IPS DF 19.7 (cell line): ENCODE data around the gene SEC14L1.
"Not testable (repeated sequence)": the region's sequence is repeated elsewhere in the genome, so short reads cannot be mapped to it uniquely, and the experiment has no call there.

Experiments
- DNase-seq: peaks from one replicate; pipeline ENCODE4 v3.0.0-alpha.2; 2013; ENCODE audit warnings: low read depth, low spot score

The SEC14L1 gene

GRCh38 chr17:77141846-77142449, 1.2 kb downstream of the SEC14L1 start:
- no peak for DNase-seq

GRCh38 chr17:77142689-77143088, 1.9 kb downstream of the SEC14L1 start:
- DNase-seq, result no peak

- no peak for DNase-seq
Observed at GRCh38 chr17:77143306-77143705, 2.5 kb downstream of the SEC14L1 start.

GRCh38 chr17:77144227-77144626, 3.5 kb downstream of the SEC14L1 start:
- no peak for DNase-seq

- DNase-seq, result no peak
Observed at GRCh38 chr17:77145224-77145611, 4.4 kb downstream of the SEC14L1 start.

- no peak for DNase-seq
Observed at GRCh38 chr17:77145612-77146245, 5.0 kb downstream of the SEC14L1 start.

GRCh38 chr17:77146246-77146632, 5.5 kb downstream of the SEC14L1 start:
- no peak for DNase-seq

GRCh38 chr17:77146882-77147281, 6.1 kb downstream of the SEC14L1 start:
- DNase-seq, result no peak

- DNase-seq, result no peak
Observed at GRCh38 chr17:77147357-77147801, 6.6 kb downstream of the SEC14L1 start.

- DNase-seq, result no peak
Observed at GRCh38 chr17:77148077-77148939, 7.5 kb downstream of the SEC14L1 start.

GRCh38 chr17:77148940-77149510, 8.3 kb downstream of the SEC14L1 start:
- DNase-seq, result no peak

GRCh38 chr17:77150196-77150595, 9.4 kb downstream of the SEC14L1 start:
- no peak for DNase-seq

- no peak for DNase-seq
Observed at GRCh38 chr17:77151186-77151585, 10.4 kb downstream of the SEC14L1 start.

GRCh38 chr17:77152056-77152455, 11.3 kb downstream of the SEC14L1 start:
- not testable (repeated sequence) for DNase-seq

- DNase-seq, result no peak
Observed at GRCh38 chr17:77153472-77153871, 12.7 kb downstream of the SEC14L1 start.

- DNase-seq, result no peak
Observed at GRCh38 chr17:77153999-77154586, 13.3 kb downstream of the SEC14L1 start.

- DNase-seq, result no peak
Observed at GRCh38 chr17:77155125-77155524, 14.4 kb downstream of the SEC14L1 start.

- DNase-seq, result not testable (repeated sequence)
Observed at GRCh38 chr17:77157766-77158165, 17.0 kb downstream of the SEC14L1 start.

- DNase-seq, result no peak
Observed at GRCh38 chr17:77160091-77160874, 19.5 kb downstream of the SEC14L1 start.

GRCh38 chr17:77160875-77161530, 20.2 kb downstream of the SEC14L1 start:
- no peak for DNase-seq

- no peak for DNase-seq
Observed at GRCh38 chr17:77161953-77162352, 21.2 kb downstream of the SEC14L1 start.
